A549 (cell line): ENCODE results near the gene SH3BP5. TPM values are rescaled to one million over a fixed set of nuclear protein-coding genes. Genes with fewer than 3 reads are reported as not detected.

Experiments used
- ATAC-seq, 2 experiments: fragments of 200-7000 bp in 1 of 2; fragments of >200 bp in 1 of 2; cut with Nextera tagmentation in 1 of 2; cut with Tn5 transposase in 1 of 2; 3 replicates each; pipeline versions ENCODE4 v1.8.0 to v1.9.1; 2018 to 2020; ENCODE audit warnings: mild to moderate bottlenecking in 1 of 2, moderate library complexity in 1 of 2
- CTCF ChIA-PET: fragments of 300-600 bp; sonication (Branson Sonifier 250); formaldehyde crosslinking; extraction: SDS; loops from one replicate; lab custom pipeline; 2021; ENCODE audit warnings: antibody characterized with exemption, inconsistent platforms; lab: Yijun Ruan, JAX
- POLR2A ChIA-PET: fragments of 350-600 bp; formaldehyde crosslinking; extraction: SDS; loops from one replicate; lab custom pipeline; 2021; ENCODE audit warnings: antibody characterized with exemption, inconsistent platforms; lab: Yijun Ruan, JAX
- DNase-seq, 2 experiments: peaks; one replicate each; pipeline versions ENCODE4 v3.0.0 to v3.0.0-alpha.2; 2011 to 2016; ENCODE audit warnings: low read depth in 1 of 2, low spot score in 1 of 2
- FAIRE-seq: peaks from 2 replicates; lab custom pipeline; 2011; peaks lifted over from hg19 to GRCh38; lab: Jason Lieb, UNC
- H3K27ac ChIP-seq, 2 experiments: fragments of >200 bp; sonication (Bioruptor Twin); formaldehyde crosslinking; 3 replicates each; pipeline ENCODE4 v1.5.1; 2016 to 2017
- H3K4me1 ChIP-seq: fragments of >200 bp; sonication (Bioruptor Twin); formaldehyde crosslinking; 3 replicates; pipeline ENCODE4 v1.6.1; 2016
- H3K4me2 ChIP-seq: fragments of >200 bp; sonication (Bioruptor Twin); formaldehyde crosslinking; 3 replicates; pipeline ENCODE4 v1.6.1; 2016
- H3K4me3 ChIP-seq: fragments of >200 bp; sonication (Bioruptor Twin); formaldehyde crosslinking; 3 replicates; pipeline ENCODE4 v1.5.1; 2016
- H3K9me3 ChIP-seq: fragments of >200 bp; sonication (Bioruptor Twin); formaldehyde crosslinking; 3 replicates; pipeline ENCODE4 v1.6.1; 2016
- ATOH8 ChIP-seq: fragments of 250-450 bp; sonication (Bioruptor Pico); IDR thresholded peaks from 2 replicates; pipeline ENCODE4 v1.5.0; 2020; ENCODE audit warnings: low read depth, mild to moderate bottlenecking, moderate library complexity
- CHD2 ChIP-seq: fragments of 150-350 bp; IDR thresholded peaks from 2 replicates; pipeline ENCODE4 v1.6.1; 2014; ENCODE audit warnings: low read length; ENCODE audit not compliant: partially characterized antibody
- EHF ChIP-seq: fragments of 250-450 bp; sonication (Bioruptor Pico); IDR thresholded peaks from 2 replicates; pipeline ENCODE4 v1.5.0; 2020; ENCODE audit warnings: mild to moderate bottlenecking
- EP300 ChIP-seq, 2 experiments: fragments of >200 bp; sonication (Bioruptor Twin); formaldehyde crosslinking; IDR thresholded peaks; 2 replicates in 1 of 2; 3 replicates in 1 of 2; pipeline ENCODE4 v1.6.1; 2016 to 2017
- FOSB ChIP-seq: fragments of 250-450 bp; sonication (Bioruptor Pico); IDR thresholded peaks from 2 replicates; pipeline ENCODE4 v1.5.0; 2020; ENCODE audit warnings: mild to moderate bottlenecking, moderate library complexity
- GATA3 ChIP-seq: IDR thresholded peaks from 2 replicates; pipeline ENCODE4 v1.6.1; 2012; ENCODE audit warnings: borderline replicate concordance
- HDAC2 ChIP-seq: fragments of 200-600 bp; sonication (generic); IDR thresholded peaks from 2 replicates; pipeline ENCODE4 v1.6.1; 2016
- HOXA7 ChIP-seq: fragments of 250-450 bp; sonication (Bioruptor Pico); IDR thresholded peaks from 2 replicates; pipeline ENCODE4 v1.5.0; 2020; ENCODE audit warnings: mild to moderate bottlenecking, moderate library complexity
- JUN ChIP-seq, 2 experiments: fragments of >200 bp; sonication (Bioruptor Twin); formaldehyde crosslinking; IDR thresholded peaks; 2 replicates in 1 of 2; 3 replicates in 1 of 2; pipeline ENCODE4 v1.6.1; 2016 to 2017
- KDM1A ChIP-seq: fragments of 200-600 bp; sonication (generic); IDR thresholded peaks from 2 replicates; pipeline ENCODE4 v1.6.1; 2016; ENCODE audit warnings: low read depth, mild to moderate bottlenecking
- KDM5A ChIP-seq: fragments of 200-600 bp; sonication (generic); IDR thresholded peaks from 2 replicates; pipeline ENCODE4 v1.6.1; 2016; ENCODE audit warnings: antibody characterized with exemption, mild to moderate bottlenecking
- MAFK ChIP-seq: fragments of 450-650 bp; IDR thresholded peaks from 2 replicates; pipeline ENCODE4 v1.6.1; 2014; ENCODE audit not compliant: partially characterized antibody
- NFE2L2 ChIP-seq: fragments of 150-350 bp; conservative IDR thresholded peaks from 2 replicates; pipeline ENCODE4 v1.6.1; 2014; ENCODE audit warnings: low read length
- NPAS2 ChIP-seq: fragments of 250-450 bp; sonication (Bioruptor Pico); IDR thresholded peaks from 2 replicates; pipeline ENCODE4 v1.8.0; 2022; ENCODE audit warnings: mild to moderate bottlenecking, moderate library complexity, borderline replicate concordance
- POLR2A ChIP-seq: IDR thresholded peaks from 2 replicates; pipeline ENCODE4 v1.6.1; 2012; ENCODE audit warnings: mild to moderate bottlenecking, low read length
- POLR2AphosphoS2 ChIP-seq: conservative IDR thresholded peaks from 2 replicates; pipeline ENCODE4 v1.6.1; 2012; ENCODE audit warnings: low read length, improper control_type of control experiment, inconsistent platforms
- RAD21 ChIP-seq, 2 experiments: fragments of >200 bp in 1 of 2; sonication (Bioruptor Twin) in 1 of 2; formaldehyde crosslinking in 1 of 2; IDR thresholded peaks in 1 of 2; conservative IDR thresholded peaks in 1 of 2; 2 replicates in 1 of 2; 3 replicates in 1 of 2; pipeline ENCODE4 v1.6.1; 2012 to 2018; ENCODE audit warnings: inconsistent platforms in 1 of 2
- RFX5 ChIP-seq: fragments of 450-650 bp; IDR thresholded peaks from 2 replicates; pipeline ENCODE4 v1.7.1; 2014; ENCODE audit warnings: antibody characterized with exemption, mild to moderate bottlenecking, moderate library complexity
- RNF2 ChIP-seq: fragments of 200-600 bp; sonication (generic); IDR thresholded peaks from 2 replicates; pipeline ENCODE4 v1.6.1; 2016; ENCODE audit warnings: low read depth, mild to moderate bottlenecking, antibody characterized with exemption, moderate library complexity, borderline replicate concordance
- SMC3 ChIP-seq: fragments of >200 bp; sonication (Bioruptor Twin); formaldehyde crosslinking; IDR thresholded peaks from 3 replicates; pipeline ENCODE4 v1.6.1; 2018; ENCODE audit warnings: inconsistent platforms
- SREBF2 ChIP-seq: fragments of 450-650 bp; IDR thresholded peaks from 2 replicates; pipeline ENCODE4 v1.6.1; 2014; ENCODE audit warnings: mild to moderate bottlenecking, moderate library complexity
- TP53 ChIP-seq: fragments of 250-450 bp; sonication (Bioruptor Pico); IDR thresholded peaks from 2 replicates; pipeline ENCODE4 v1.5.0; 2021; ENCODE audit warnings: mild to moderate bottlenecking, moderate library complexity
- WGBS: methylation state at CpG from one replicate; pipeline ENCODE4 v1.1.6; 2017; ENCODE audit errors: missing lambda C conversion rate; 5-methylcytosine and 5-hydroxymethylcytosine counted together
- polyA plus RNA-seq, 4 experiments: library from polyadenylated mRNA; depleted of rRNA in 3 of 4; stranded (reverse); fragments of >200 nt; fragmentation: RNase III in 1 of 4; extraction: RNeasy Plus Mini Kit Qiagen cat#74134 plus additional on column Dnase treatment in 1 of 4; gene quantifications; 2 replicates in 3 of 4; 3 replicates in 1 of 4; pipeline ENCODE4 v1.2.3, GENCODE V29; 2011 to 2017

The SH3BP5 gene
- polyA plus RNA-seq, 2 of the 4 experiments (the other 2 are of a cell fraction): 10.9 to 16.0 TPM

GRCh38 chr3:15261274-15261673 lies 71.1 kb downstream of the SH3BP5 start:
- no peak for TF ChIP-seq EHF
- TF ChIP-seq NFE2L2: no peak
- no peak for TF ChIP-seq MAFK
- TF ChIP-seq TP53 (CRISPR knock-in tag): no peak
- TF ChIP-seq SREBF2: no peak
- TF ChIP-seq HDAC2: no peak
- no peak for TF ChIP-seq KDM1A
- no peak for TF ChIP-seq CHD2
- TF ChIP-seq KDM5A: no peak
- TF ChIP-seq SMC3: no peak
- no peak for TF ChIP-seq JUN (IDR thresholded peaks at IDR 0.05)
- TF ChIP-seq ATOH8 (CRISPR knock-in tag): no peak
- TF ChIP-seq RNF2: no peak
- TF ChIP-seq EP300 (IDR thresholded peaks at IDR 0.05): no peak
- no peak for TF ChIP-seq HOXA7 (CRISPR knock-in tag)
- TF ChIP-seq RFX5: no peak
- no peak for TF ChIP-seq FOSB
- no peak for TF ChIP-seq NPAS2 (CRISPR knock-in tag)
- no peaks in the 10 kb centered on the region for H3K9me3 ChIP-seq
- DNase-seq: no peak
- ChIA-PET POLR2A (no interaction called here), CTCF (interaction anchor here (1.0 to 11.1 kb wide), 4 partner anchors 9 to 153 kb away, joined by 3 to 121 read pairs (median 4); no protein-coding TSS in a partner anchor)
- no peak overlapping the region for H3K4me3 ChIP-seq
- no peaks in the 10 kb centered on the region for H3K4me1 ChIP-seq
- H3K4me2 ChIP-seq: no peak overlapping the region
- H3K27ac ChIP-seq: no peak overlapping the region
- ATAC-seq: peak in 1 of 2 experiments; percentile 24; a peak in 3 of 6 replicates
- no peak for FAIRE-seq

- ChIA-PET CTCF (interaction anchor here (1.1 to 7.0 kb wide), 4 partner anchors 7 to 152 kb away, joined by 3 to 54 read pairs (median 4); no protein-coding TSS in a partner anchor), POLR2A (no interaction called here)
- WGBS: 89% methylated on average over 4 of the region's 4 CpGs
- H3K27ac ChIP-seq: no peak overlapping the region
- H3K4me1 ChIP-seq: no peaks in the 10 kb centered on the region
- DNase-seq (no peak), FAIRE-seq (no peak), ATAC-seq (no peak)
- no peak overlapping the region for H3K4me2 ChIP-seq
- no peaks in the 10 kb centered on the region for H3K9me3 ChIP-seq
- H3K4me3 ChIP-seq: no peak overlapping the region
- TF ChIP-seq NFE2L2: no peak
- 0 out of 2 replicates have a peak, but pooled peaks have one; percentile 33 for TF ChIP-seq POLR2AphosphoS2
- TF ChIP-seq, all 56 proteins: peak for 1
Measured at GRCh38 chr3:15260531-15260930, 71.9 kb downstream of the SH3BP5 start.

- ChIA-PET POLR2A (no interaction called here), CTCF (interaction anchor here (1.4 to 7.0 kb wide), 2 partner anchors 8 to 53 kb away, joined by 5 to 54 read pairs; partner anchors contain the start of gene CAPN7)
- WGBS: 95% methylated on average over 7 of the region's 7 CpGs
Measured at GRCh38 chr3:15258720-15259119, 73.7 kb downstream of the SH3BP5 start.

GRCh38 chr3:15256861-15257341 lies 75.5 kb downstream of the SH3BP5 start:
- ATAC-seq (no peak), DNase-seq (no peak), FAIRE-seq (no peak)
- TF ChIP-seq JUN (IDR thresholded peaks at IDR 0.05) (no peak), RAD21 (conservative IDR thresholded peaks at IDR 0.05 in 1 of 2, IDR thresholded peaks at IDR 0.05 in 1 of 2) (no peak), NFE2L2 (no peak), SREBF2 (no peak), GATA3 (no peak)
- H3K4me2 ChIP-seq: no peak overlapping the region
- POLR2A ChIA-PET: no interaction called here
- no peaks in the 10 kb centered on the region for H3K4me1 ChIP-seq
- H3K27ac ChIP-seq: no peak overlapping the region
- no peaks in the 10 kb centered on the region for H3K9me3 ChIP-seq
- 88% methylated on average over 8 of the region's 8 CpGs for WGBS
- CTCF ChIA-PET: interaction anchor here (1.1 to 7.0 kb wide), 4 partner anchors 10 to 148 kb away, joined by 4 to 54 read pairs (median 6); partner anchors contain the start of gene SH3BP5
- no peak overlapping the region for H3K4me3 ChIP-seq

More at GRCh38 chr3:15258720-15259119, 73.7 kb downstream of the SH3BP5 start:
- Histone ChIP-seq H3K27ac (no peak overlapping the region), H3K4me3 (no peak overlapping the region), H3K4me1 (no peaks in the 10 kb centered on the region), H3K9me3 (no peaks in the 10 kb centered on the region), H3K4me2 (no peak overlapping the region)
- FAIRE-seq (no peak), DNase-seq (no peak), ATAC-seq (no peak)
- TF ChIP-seq POLR2A: no peak
